WTC11 (cell line): ENCODE data around the gene ABHD16B. TPM values are rescaled to one million over a fixed set of nuclear protein-coding genes. Genes with fewer than 3 reads are reported as not detected.

Experiments used
- CBFB ChIP-seq: sonication (generic); formaldehyde crosslinking; IDR thresholded peaks from 2 replicates; pipeline ENCODE4 v1.8.1; 2022; ENCODE audit warnings: mild to moderate bottlenecking, low read depth, missing genetic modification reagents
- CREB1 ChIP-seq: sonication (generic); formaldehyde crosslinking; IDR thresholded peaks from 2 replicates; pipeline ENCODE4 v1.8.0; 2023; ENCODE audit warnings: mild to moderate bottlenecking, missing genetic modification reagents
- FOXP1 ChIP-seq: sonication (generic); formaldehyde crosslinking; IDR thresholded peaks from 2 replicates; pipeline ENCODE4 v1.8.0; 2022; ENCODE audit warnings: missing genetic modification reagents, mild to moderate bottlenecking, moderate library complexity, borderline replicate concordance
- GTF2I ChIP-seq: fragments of 250-450 bp; sonication (Bioruptor Pico); conservative IDR thresholded peaks from 2 replicates; pipeline ENCODE4 v1.4.0; 2021; ENCODE audit warnings: mild to moderate bottlenecking
- KAT7 ChIP-seq: sonication (generic); formaldehyde crosslinking; IDR thresholded peaks from 2 replicates; pipeline ENCODE4 v1.8.1; 2023; ENCODE audit warnings: missing genetic modification reagents, mild to moderate bottlenecking, borderline replicate concordance
- NR1H2 ChIP-seq: sonication (generic); formaldehyde crosslinking; IDR thresholded peaks from 2 replicates; pipeline ENCODE4 v1.9.0; 2021; ENCODE audit warnings: mild to moderate bottlenecking, moderate library complexity, missing genetic modification reagents
- PRRX2 ChIP-seq: fragments of 250-450 bp; sonication (Bioruptor Pico); IDR thresholded peaks from 2 replicates; pipeline ENCODE4 v1.8.0; 2021; ENCODE audit warnings: mild to moderate bottlenecking
- TCF7 ChIP-seq: sonication (generic); formaldehyde crosslinking; IDR thresholded peaks from 2 replicates; pipeline ENCODE4 v1.8.0; 2022; ENCODE audit warnings: mild to moderate bottlenecking, low read depth, missing genetic modification reagents, moderate library complexity
- ZNF138 ChIP-seq: sonication (generic); formaldehyde crosslinking; conservative IDR thresholded peaks from 2 replicates; pipeline ENCODE4 v1.8.1; 2022; ENCODE audit warnings: mild to moderate bottlenecking, moderate library complexity, missing genetic modification reagents
- ZNF232 ChIP-seq: sonication (generic); formaldehyde crosslinking; IDR thresholded peaks from 2 replicates; pipeline ENCODE4 v1.8.0; 2022; ENCODE audit warnings: mild to moderate bottlenecking, missing genetic modification reagents
- ZNF317 ChIP-seq: sonication (generic); formaldehyde crosslinking; IDR thresholded peaks from 2 replicates; pipeline ENCODE4 v1.8.1; 2023; ENCODE audit warnings: low read depth, mild to moderate bottlenecking, moderate library complexity, missing genetic modification reagents, borderline replicate concordance
- ZNF423 ChIP-seq: fragments of 250-450 bp; sonication (Bioruptor Pico); IDR thresholded peaks from 2 replicates; pipeline ENCODE4 v2.1.2; 2022; ENCODE audit warnings: mild to moderate bottlenecking, moderate library complexity
- total RNA-seq: library from RNA; stranded (reverse); gene quantifications from 3 replicates; pipeline ENCODE4 v1.2.3, GENCODE V29; 2021
- TF ChIP-seq, protein P1 (sequence below): sonication (generic); formaldehyde crosslinking; IDR thresholded peaks from 2 replicates; pipeline ENCODE4 v1.8.0; 2023; ENCODE audit warnings: missing genetic modification reagents, mild to moderate bottlenecking, borderline replicate concordance
- TF ChIP-seq, protein P2 (sequence below): sonication (generic); formaldehyde crosslinking; IDR thresholded peaks from 2 replicates; pipeline ENCODE4 v1.8.1; 2022; ENCODE audit warnings: low read depth, mild to moderate bottlenecking, moderate library complexity, missing genetic modification reagents, borderline replicate concordance
- TF ChIP-seq, protein P3 (sequence below): fragments of 250-450 bp; sonication (Bioruptor Pico); conservative IDR thresholded peaks from 2 replicates; pipeline ENCODE4 v1.9.0; 2021; ENCODE audit warnings: mild to moderate bottlenecking
- TF ChIP-seq, protein P4 (sequence below): sonication (generic); formaldehyde crosslinking; IDR thresholded peaks from 2 replicates; pipeline ENCODE4 v1.8.0; 2022; ENCODE audit warnings: mild to moderate bottlenecking, missing genetic modification reagents
- TF ChIP-seq, protein P5 (sequence below): sonication (generic); formaldehyde crosslinking; IDR thresholded peaks from 2 replicates; pipeline ENCODE4 v1.8.1; 2023; ENCODE audit warnings: mild to moderate bottlenecking, moderate library complexity, missing genetic modification reagents
- TF ChIP-seq, protein P6 (sequence below): fragments of 250-450 bp; sonication (Bioruptor Pico); IDR thresholded peaks from 2 replicates; pipeline ENCODE4 v1.9.0; 2021; ENCODE audit warnings: mild to moderate bottlenecking
- TF ChIP-seq, protein P7 (sequence below): fragments of 250-450 bp; sonication (Bioruptor Pico); IDR thresholded peaks from 2 replicates; pipeline ENCODE4 v1.8.0; 2021; ENCODE audit warnings: mild to moderate bottlenecking
- TF ChIP-seq, protein P8 (sequence below): sonication (generic); formaldehyde crosslinking; IDR thresholded peaks from 2 replicates; pipeline ENCODE4 v1.8.1; 2022; ENCODE audit warnings: low read depth, missing genetic modification reagents, borderline replicate concordance

The ABHD16B gene
- total RNA-seq, 1 experiment from 2014 or later: 0.11 TPM

DNA sequence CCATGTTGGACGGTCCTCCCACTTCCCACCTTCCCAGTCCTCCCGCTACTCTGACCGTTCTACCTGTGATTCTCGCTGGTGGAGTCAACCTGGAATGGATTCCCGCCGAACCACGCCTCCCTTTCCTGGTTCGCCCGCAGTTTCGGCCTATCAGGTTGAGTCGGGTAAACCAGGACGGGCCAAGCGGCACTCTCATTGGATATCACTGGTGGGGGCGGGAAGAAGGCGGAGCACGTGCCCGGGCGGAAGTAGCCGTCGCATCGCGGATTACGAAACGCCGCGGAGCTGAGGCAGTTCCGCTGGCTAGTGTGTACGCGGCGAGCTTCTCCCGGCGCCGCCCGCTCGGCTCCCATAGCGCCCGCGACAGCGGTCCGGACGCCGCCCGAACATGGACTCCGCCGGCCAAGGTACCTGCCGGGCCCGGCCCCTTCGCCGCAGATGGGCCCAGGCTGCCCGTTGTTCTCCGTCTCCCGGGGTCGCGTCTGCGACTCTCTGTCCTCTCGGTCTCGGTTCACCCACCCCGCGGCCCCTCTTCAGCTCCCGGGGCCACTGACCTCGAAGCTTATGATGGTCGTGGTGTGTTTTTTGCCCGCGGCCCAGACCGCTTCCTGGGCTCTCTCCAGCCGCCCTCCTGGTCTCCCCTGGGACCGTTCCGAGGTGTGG, 3.8 kb downstream of the ABHD16B start, which contains the start of gene TPD52L2 (continued):
- TF ChIP-seq, protein P1, sequence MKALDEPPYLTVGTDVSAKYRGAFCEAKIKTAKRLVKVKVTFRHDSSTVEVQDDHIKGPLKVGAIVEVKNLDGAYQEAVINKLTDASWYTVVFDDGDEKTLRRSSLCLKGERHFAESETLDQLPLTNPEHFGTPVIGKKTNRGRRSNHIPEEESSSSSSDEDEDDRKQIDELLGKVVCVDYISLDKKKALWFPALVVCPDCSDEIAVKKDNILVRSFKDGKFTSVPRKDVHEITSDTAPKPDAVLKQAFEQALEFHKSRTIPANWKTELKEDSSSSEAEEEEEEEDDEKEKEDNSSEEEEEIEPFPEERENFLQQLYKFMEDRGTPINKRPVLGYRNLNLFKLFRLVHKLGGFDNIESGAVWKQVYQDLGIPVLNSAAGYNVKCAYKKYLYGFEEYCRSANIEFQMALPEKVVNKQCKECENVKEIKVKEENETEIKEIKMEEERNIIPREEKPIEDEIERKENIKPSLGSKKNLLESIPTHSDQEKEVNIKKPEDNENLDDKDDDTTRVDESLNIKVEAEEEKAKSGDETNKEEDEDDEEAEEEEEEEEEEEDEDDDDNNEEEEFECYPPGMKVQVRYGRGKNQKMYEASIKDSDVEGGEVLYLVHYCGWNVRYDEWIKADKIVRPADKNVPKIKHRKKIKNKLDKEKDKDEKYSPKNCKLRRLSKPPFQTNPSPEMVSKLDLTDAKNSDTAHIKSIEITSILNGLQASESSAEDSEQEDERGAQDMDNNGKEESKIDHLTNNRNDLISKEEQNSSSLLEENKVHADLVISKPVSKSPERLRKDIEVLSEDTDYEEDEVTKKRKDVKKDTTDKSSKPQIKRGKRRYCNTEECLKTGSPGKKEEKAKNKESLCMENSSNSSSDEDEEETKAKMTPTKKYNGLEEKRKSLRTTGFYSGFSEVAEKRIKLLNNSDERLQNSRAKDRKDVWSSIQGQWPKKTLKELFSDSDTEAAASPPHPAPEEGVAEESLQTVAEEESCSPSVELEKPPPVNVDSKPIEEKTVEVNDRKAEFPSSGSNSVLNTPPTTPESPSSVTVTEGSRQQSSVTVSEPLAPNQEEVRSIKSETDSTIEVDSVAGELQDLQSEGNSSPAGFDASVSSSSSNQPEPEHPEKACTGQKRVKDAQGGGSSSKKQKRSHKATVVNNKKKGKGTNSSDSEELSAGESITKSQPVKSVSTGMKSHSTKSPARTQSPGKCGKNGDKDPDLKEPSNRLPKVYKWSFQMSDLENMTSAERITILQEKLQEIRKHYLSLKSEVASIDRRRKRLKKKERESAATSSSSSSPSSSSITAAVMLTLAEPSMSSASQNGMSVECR: peak; percentile 59; the same call in 1 of the 2 replicates
- TF ChIP-seq ZNF423 (CRISPR knock-in tag) (no peak), PRRX2 (CRISPR knock-in tag) (no peak), ZNF232 (CRISPR knock-in tag) (no peak), GTF2I (CRISPR knock-in tag) (no peak), FOXP1 (peak; percentile 49; the same call in 1 of the 2 replicates), KAT7 (CRISPR knock-in tag) (0 out of 2 replicates have a peak, but pooled peaks have one; percentile 33), ZNF138 (CRISPR knock-in tag) (no peak), NR1H2 (CRISPR knock-in tag) (no peak), TCF7 (CRISPR knock-in tag) (no peak), ZNF317 (no peak; the same call in 1 of the 2 replicates), CREB1 (CRISPR knock-in tag) (peak; percentile 78; the same call in 1 of the 2 replicates), CBFB (no peak)
- TF ChIP-seq, protein P2, sequence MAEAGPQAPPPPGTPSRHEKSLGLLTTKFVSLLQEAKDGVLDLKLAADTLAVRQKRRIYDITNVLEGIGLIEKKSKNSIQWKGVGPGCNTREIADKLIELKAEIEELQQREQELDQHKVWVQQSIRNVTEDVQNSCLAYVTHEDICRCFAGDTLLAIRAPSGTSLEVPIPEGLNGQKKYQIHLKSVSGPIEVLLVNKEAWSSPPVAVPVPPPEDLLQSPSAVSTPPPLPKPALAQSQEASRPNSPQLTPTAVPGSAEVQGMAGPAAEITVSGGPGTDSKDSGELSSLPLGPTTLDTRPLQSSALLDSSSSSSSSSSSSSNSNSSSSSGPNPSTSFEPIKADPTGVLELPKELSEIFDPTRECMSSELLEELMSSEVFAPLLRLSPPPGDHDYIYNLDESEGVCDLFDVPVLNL (CRISPR knock-in tag): no peak
- TF ChIP-seq, protein P3, sequence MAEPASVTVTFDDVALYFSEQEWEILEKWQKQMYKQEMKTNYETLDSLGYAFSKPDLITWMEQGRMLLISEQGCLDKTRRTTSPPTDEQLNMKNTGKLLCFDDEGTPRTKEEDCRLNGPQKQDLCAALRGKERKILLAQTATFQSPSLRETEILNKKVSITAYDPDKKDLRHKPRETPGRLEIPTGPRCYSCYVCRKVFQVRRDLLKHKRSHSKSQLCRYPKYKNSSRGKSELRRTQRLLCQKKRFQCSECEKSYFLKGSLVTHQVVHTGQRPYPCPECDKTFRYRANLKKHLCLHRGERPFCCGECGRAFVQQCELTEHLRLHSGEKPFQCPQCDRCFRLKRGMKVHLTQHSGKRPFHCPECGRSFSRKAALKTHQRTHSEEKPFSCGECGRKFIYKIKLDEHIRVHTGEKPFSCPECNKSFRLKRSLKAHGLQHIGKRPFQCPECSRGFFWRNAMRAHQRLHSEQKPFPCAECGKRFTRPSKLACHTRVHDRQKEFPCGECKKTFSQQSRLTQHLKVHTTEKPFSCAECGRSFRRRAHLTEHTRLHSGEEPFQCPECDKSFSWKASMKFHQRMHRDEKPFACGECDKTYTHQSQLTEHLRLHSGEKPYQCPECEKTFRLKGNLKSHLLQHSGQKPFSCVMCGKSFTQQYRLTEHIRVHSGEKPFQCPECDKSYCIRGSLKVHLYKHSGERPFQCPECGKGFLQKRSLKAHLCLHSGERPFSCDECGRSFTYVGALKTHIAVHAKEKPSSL (CRISPR knock-in tag): no peak
- TF ChIP-seq, protein P4, sequence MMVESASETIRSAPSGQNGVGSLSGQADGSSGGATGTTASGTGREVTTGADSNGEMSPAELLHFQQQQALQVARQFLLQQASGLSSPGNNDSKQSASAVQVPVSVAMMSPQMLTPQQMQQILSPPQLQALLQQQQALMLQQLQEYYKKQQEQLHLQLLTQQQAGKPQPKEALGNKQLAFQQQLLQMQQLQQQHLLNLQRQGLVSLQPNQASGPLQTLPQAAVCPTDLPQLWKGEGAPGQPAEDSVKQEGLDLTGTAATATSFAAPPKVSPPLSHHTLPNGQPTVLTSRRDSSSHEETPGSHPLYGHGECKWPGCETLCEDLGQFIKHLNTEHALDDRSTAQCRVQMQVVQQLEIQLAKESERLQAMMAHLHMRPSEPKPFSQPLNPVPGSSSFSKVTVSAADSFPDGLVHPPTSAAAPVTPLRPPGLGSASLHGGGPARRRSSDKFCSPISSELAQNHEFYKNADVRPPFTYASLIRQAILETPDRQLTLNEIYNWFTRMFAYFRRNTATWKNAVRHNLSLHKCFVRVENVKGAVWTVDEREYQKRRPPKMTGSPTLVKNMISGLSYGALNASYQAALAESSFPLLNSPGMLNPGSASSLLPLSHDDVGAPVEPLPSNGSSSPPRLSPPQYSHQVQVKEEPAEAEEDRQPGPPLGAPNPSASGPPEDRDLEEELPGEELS (CRISPR knock-in tag): 0 out of 2 replicates have a peak, but pooled peaks have one; percentile 63
- TF ChIP-seq, protein P5, sequence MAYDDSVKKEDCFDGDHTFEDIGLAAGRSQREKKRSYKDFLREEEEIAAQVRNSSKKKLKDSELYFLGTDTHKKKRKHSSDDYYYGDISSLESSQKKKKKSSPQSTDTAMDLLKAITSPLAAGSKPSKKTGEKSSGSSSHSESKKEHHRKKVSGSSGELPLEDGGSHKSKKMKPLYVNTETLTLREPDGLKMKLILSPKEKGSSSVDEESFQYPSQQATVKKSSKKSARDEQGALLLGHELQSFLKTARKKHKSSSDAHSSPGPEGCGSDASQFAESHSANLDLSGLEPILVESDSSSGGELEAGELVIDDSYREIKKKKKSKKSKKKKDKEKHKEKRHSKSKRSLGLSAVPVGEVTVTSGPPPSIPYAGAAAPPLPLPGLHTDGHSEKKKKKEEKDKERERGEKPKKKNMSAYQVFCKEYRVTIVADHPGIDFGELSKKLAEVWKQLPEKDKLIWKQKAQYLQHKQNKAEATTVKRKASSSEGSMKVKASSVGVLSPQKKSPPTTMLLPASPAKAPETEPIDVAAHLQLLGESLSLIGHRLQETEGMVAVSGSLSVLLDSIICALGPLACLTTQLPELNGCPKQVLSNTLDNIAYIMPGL (CRISPR knock-in tag): peak; percentile 70; the same call in 1 of the 2 replicates
- TF ChIP-seq, protein P6, sequence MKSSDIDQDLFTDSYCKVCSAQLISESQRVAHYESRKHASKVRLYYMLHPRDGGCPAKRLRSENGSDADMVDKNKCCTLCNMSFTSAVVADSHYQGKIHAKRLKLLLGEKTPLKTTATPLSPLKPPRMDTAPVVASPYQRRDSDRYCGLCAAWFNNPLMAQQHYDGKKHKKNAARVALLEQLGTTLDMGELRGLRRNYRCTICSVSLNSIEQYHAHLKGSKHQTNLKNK (CRISPR knock-in tag): no peak
- TF ChIP-seq, protein P7, sequence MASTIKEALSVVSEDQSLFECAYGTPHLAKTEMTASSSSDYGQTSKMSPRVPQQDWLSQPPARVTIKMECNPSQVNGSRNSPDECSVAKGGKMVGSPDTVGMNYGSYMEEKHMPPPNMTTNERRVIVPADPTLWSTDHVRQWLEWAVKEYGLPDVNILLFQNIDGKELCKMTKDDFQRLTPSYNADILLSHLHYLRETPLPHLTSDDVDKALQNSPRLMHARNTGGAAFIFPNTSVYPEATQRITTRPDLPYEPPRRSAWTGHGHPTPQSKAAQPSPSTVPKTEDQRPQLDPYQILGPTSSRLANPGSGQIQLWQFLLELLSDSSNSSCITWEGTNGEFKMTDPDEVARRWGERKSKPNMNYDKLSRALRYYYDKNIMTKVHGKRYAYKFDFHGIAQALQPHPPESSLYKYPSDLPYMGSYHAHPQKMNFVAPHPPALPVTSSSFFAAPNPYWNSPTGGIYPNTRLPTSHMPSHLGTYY (CRISPR knock-in tag): no peak
- TF ChIP-seq, protein P8, sequence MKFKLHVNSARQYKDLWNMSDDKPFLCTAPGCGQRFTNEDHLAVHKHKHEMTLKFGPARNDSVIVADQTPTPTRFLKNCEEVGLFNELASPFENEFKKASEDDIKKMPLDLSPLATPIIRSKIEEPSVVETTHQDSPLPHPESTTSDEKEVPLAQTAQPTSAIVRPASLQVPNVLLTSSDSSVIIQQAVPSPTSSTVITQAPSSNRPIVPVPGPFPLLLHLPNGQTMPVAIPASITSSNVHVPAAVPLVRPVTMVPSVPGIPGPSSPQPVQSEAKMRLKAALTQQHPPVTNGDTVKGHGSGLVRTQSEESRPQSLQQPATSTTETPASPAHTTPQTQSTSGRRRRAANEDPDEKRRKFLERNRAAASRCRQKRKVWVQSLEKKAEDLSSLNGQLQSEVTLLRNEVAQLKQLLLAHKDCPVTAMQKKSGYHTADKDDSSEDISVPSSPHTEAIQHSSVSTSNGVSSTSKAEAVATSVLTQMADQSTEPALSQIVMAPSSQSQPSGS: no peak
